ENCODE measurements around the gene PRDM16.

Gene PRDM16

GRCh38 chr1:3217181-3217641 lies 148.2 kb downstream of the PRDM16 start:
- DNase-seq, result no peak

DNA sequence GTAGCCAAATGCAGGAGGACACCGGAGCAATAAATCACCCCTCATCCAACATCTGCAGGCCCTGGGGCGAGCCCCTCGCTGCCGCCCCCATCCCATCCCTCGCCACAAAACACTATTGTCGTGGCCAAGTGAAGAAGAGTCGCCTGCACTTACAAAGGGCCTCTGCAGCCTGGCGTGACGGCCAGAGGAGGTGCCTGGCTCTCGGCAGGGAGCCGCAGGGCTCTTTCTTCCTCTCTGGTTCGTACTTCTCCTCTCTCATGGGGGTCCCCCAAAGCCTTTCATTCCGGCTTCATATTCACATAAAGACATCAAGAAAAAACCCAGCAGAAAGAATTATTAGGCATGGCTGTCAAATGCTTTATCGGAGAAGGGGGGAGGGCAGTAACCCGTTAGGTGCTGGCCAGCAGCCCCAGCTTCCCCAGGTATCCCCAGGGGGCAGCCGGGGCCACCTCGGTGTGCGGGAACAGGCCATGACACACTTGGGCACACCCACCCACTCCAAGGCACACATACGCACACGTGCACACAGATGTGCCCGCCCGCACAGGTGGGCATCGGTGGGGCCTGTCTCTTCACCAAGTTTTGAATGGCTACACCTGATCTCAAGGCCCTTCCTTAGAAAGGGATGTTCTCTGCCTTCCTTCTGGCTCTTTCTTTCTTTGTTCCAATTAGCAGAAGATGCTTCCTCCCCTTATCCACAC lies 149.1 kb downstream of the PRDM16 start:
- DNase-seq, result no peak

DNA sequence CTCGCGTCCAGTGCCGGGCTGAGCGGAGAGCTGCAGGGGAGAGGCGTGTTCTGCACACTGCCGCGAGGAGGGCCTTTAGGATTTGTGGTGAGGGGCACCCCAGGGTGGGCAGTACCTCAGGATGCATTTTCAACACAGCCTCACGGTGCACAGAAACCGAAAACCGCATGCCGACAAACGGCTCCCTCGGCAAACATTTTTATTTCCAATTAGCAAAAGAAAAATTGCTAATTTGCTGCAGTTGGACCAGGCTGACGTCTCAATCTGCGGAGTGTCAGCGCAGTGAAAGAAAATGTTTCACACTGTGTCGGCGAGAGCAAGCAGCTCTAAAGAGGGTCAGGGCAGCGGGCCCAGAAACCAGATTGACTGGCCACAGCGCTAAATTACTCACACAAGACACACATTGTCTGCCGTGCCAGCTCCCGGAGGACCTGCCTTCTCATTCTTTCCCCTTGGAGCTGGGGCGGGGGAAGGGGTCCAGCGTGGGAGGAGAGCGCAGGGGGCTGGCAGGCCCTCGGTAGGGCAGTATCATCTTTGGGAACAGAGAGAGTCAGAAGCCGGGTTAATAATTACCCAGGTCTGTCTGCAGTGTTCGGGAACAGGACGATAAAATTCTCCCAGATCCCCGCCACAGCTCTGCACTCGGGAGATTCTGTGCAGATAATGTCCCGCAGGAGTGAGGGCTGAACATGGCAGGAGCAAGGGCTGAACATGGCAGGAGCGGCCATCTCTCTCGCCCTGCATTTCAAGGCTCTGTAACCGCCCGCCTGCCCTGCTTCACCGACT lies 150.2 kb downstream of the PRDM16 start:
- DNase-seq, result no peak

DNA sequence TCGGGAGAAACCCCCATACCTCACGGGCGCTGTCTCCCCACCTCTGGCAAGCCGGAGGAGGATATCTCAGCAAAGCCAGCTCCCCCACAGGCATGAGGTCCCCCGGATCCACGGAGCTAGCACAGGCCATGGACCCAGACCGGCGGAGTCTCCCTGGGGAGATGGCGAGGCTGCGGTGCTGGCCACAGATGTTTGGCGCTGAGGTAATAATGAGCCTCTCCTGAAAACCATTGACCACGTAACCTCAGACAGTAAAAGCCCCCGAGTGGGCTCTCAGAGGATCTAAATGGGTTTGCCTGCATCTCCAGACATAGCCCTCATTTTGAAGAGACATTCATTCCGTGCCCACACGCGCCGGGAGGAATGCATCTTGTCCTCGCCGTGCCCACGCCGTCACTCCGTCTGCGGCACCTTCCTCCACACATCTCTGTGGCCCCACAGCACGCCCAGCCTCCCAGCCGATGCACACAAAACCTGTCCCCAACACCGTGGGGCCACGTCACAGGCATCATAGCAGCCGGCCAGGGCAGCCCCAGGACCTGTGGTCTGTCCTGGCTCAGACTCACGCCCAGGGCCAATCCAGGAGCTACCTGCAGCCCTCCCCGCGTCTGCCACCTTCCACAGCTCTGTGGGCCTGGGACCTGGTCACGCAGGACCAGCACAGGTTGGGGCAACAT lies 150.9 kb downstream of the PRDM16 start:
- no peak for DNase-seq

- DNase-seq, result no peak
Observed at GRCh38 chr1:3221112-3222041, 152.4 kb downstream of the PRDM16 start.

DNA sequence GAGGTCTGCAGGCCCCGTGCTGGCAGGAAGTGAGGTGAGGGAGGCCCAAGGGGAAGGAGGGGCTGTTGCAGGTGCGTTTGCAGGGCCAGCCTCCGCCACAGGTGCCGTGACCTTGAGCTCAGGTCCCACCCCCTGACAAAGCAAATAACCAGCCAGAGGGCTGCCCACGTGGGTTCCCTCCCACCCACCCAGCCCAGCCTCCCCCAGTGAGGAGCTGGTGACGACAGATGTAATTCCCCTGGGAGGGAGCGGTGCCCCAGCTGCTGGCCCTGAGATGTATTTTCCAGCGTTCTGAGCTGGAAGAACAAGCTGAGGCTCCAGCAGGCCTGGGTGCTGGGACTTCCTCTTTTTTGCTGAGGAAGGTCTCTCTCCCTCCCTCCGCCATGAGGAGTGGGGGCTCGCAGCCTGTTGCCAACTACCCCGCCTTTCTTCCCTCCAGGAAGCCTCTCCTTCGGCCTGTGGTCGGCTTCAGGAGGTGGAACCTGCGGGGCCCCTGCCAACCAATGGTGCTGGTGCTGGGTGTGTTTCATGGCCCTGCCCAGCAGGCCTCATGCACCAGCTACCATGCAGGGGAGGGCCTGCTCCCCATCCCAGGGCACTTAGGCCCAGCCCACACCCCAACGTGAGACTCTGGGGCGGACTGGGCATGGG lies 153.2 kb downstream of the PRDM16 start:
- DNase-seq, result no peak

GRCh38 chr1:3225661-3226060 lies 156.7 kb downstream of the PRDM16 start:
- DNase-seq, result no peak

GRCh38 chr1:3226191-3226590 lies 157.2 kb downstream of the PRDM16 start:
- DNase-seq, result no peak

DNA sequence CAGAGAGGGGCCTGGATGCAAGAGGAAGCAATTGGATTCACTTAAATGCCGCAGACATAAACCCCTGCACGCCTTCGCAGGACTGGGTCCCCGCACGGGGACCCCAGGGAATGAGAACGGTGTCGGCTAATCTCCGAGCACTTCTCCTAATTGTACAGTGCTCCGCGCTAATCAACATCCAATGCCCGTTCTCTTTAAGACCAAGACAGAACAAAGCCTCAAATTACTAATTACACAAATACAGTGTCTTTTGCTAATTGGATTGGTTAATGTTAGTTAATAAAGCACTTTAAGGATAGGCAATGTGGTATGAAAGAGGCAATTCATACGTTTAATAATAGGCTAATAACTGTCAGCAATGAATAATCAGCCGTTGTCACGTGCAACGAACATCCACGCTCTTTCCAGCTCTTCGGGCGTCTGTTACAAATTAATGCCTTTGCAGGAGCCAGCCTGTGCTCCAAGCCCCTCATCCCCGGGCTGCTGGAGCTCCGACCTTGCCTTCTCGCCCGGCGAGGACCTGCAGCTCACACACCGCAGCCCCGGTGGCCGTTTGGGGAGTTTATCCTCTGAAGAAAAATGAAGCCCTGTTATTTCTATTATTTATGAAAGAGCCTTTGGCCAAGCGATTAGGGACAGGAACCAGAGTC lies 157.8 kb downstream of the PRDM16 start:
- DNase-seq, result no peak

DNA sequence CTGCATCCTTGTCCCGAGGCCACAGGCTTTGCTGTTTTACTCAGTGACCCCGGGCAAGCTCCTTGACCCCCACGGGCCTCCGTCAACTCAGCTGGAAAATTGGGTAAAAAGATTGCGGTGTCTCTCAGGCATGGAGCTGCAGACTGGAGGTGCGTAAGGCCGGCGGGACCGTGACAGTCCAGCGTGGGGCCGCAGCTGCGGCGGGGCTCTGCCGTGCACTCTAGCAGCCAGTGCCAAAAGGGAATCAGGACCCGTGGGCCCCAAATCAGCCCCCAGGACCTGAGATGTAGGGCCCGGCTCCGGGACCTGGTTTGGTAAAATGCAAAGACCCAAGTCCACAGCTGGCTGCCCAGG lies 158.3 kb downstream of the PRDM16 start:
- no peak for DNase-seq

- DNase-seq, result no peak
Observed at GRCh38 chr1:3227893-3228292, 158.9 kb downstream of the PRDM16 start.

DNA sequence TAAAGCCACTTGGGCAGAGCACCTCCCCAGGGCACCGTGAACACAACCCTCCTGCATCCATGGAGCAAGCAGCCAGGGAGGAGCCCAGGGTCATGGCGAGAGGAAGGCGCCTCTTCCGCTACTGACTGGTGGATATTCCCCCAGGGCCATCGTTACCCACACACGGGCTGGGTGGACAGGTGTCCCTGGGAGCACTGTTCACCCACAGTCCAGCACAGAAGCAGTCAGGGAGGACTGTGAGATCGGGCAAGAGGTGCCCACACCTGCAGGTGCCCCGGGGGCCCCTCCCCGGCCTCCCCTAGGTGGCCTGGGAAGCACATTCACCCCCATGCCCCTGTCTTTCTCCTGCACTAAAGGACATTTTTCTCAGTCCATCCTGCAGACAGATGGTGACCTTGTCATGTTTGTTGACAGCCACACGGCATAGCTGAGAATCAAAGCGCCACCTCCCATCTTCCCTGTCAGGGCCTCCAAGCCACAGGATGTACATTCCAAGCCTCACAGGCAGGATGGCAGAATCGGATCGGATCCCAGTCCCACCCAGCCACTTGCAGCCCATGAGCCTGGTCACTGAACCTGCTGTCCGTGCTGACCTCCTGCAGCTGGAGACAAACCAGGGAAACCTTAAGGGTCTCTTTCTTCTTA lies 160.2 kb downstream of the PRDM16 start:
- no peak for DNase-seq

DNA sequence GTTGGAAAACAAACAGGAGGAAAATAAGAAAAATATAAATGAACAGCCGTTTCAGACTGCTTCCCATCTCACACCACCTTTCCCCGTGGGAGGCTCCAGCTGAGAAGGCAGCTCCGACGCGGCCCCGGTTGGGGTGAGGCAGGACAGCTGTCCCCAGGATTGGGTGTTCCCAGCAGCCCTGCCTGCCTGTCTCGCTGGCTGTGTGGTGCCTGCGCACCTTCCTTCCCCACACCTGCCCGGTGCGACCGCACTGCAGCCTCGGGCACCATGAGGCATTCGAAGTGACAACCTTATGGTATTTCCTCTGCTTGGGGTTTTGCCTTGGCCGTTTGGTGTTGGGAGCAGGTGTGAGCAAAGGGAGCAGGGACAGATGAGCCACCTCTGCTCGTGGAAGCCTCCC lies 161.6 kb downstream of the PRDM16 start:
- no peak for DNase-seq

DNA sequence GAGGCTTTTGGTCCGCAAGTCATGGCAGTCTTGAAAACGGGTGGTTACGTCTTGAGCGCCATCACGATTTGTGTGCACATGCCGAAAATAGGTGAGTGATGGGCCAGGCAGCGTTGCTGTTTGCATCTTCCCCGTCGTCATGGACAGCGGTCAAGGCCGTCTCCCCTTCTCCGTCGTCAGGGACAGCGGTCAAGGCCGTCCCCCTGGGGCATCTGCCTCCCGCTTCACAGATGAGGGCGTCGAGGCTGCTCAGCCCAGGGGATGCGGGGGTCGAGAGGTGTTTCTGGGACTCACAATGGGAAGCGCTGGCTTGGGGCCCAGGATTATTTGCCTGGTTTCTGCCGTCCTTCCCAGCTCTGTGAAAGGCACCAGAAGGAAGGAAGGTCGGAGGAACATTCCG lies 162.2 kb downstream of the PRDM16 start:
- no peak for DNase-seq

GRCh38 chr1:3231826-3232225 lies 162.8 kb downstream of the PRDM16 start:
- DNase-seq, result no peak

DNA sequence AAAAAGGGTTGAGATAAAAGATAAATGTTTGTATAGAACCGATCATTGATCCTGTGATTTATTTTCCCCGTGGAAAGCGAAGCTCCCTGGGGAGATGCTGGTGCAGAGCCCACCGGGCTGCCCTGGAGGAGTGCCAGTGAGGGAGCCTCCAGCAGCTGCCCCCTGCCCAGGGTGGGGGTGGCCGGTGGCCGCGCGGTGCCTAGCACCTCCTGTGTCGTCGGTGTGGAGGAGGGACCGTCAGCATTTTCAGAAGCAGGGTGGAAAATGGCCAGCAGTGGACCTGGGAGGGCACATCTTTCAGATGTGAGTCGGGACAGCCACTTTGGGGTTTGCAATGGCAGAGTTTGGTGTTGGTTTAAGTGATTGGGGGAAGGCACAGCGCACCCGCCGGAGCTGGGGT lies 164.0 kb downstream of the PRDM16 start:
- no peak for DNase-seq

DNA sequence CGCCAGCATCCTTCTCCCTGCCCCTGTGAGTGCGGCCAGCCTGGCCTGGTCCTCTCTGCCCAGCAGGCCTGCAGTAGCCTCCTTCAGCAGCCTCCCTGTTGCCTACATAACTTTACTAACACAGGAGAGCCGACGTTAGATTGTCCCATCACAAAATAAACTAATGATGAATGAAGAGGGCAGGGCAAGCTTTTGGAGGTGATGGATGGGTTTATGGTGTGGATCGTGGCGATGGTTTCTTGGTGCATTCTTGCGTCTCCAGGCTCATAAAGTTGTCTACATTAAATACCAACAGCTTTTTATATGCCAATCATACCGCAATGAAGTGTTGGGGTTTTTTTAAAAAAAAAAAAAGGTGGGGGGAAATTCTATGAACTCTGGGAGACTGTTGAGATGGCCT lies 164.5 kb downstream of the PRDM16 start:
- DNase-seq, result no peak

- DNase-seq, result no peak
Observed at GRCh38 chr1:3234281-3234680, 165.3 kb downstream of the PRDM16 start.

GRCh38 chr1:3234956-3235355 lies 166.0 kb downstream of the PRDM16 start:
- no peak for DNase-seq

- no peak for DNase-seq
Observed at GRCh38 chr1:3235496-3235895, 166.5 kb downstream of the PRDM16 start.

DNA sequence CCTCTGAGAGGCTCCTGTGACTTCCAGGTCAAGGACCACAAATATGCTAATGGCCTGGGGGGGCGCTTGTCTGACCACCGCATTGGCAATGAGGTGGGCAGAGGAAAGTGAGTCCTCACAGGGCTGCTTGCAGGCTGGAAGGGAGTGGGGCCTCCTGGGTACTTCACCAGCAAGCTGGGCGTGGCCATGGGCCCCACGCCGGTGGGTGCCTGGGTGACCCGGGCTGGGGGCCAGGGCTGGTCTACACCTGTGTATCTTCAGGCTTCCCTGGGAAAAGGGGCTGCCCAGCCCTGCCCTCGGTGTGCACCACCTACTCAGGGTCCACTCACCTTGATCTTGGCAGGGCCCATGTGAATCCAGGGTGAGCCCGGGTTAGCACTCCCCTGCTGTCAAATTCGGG lies 167.4 kb downstream of the PRDM16 start:
- no peak for DNase-seq

All from activated CD8-positive, alpha-beta memory T cell treated with anti-CD3 and anti-CD28 coated beads for 24 hours (primary cell).